Uterus (tissue), 2 donors: Measurements from ENCODE around the gene UNC45B.

ENCODE experiments used
- POLR2A ChIP-seq, 2 donors: fragments of 450-650 bp; IDR thresholded peaks; one replicate each; pipeline ENCODE4 v1.6.1; 2016; ENCODE audit warnings: antibody characterized with exemption in 2 of 2, mild to moderate bottlenecking in 1 of 2, moderate library complexity in 1 of 2
- TF ChIP-seq, protein P1 (sequence below), 4 experiments: fragments of 200-600 bp in 2 of 4; fragments of 450-650 bp in 2 of 4; sonication (generic) in 2 of 4; IDR thresholded peaks; one replicate each; pipeline ENCODE4 v1.5.1; 2016 to 2019; ENCODE audit warnings: antibody characterized with exemption in 4 of 4, mild to moderate bottlenecking in 2 of 4, moderate library complexity in 1 of 4

DNA sequence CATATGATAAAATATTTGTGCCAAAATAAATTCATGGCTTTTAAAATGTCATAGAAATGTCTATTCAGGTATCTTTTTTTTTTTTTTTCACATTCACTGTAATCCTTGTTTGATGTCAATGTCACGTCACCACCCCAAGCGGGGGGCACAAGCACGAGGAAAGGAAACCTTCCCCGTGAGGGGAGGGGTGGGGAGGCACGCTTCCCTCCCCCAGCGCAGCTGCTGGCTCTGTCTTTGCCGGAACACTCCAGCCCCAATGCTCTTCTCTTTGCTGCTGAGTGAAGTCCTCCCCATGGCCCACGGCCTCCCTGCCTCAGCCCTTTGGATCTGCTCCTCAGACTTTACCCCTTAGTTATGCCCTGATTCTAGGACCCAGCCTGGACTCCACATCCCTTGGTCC lies 45.1 kb downstream of the UNC45B start:
- TF ChIP-seq, protein P1, sequence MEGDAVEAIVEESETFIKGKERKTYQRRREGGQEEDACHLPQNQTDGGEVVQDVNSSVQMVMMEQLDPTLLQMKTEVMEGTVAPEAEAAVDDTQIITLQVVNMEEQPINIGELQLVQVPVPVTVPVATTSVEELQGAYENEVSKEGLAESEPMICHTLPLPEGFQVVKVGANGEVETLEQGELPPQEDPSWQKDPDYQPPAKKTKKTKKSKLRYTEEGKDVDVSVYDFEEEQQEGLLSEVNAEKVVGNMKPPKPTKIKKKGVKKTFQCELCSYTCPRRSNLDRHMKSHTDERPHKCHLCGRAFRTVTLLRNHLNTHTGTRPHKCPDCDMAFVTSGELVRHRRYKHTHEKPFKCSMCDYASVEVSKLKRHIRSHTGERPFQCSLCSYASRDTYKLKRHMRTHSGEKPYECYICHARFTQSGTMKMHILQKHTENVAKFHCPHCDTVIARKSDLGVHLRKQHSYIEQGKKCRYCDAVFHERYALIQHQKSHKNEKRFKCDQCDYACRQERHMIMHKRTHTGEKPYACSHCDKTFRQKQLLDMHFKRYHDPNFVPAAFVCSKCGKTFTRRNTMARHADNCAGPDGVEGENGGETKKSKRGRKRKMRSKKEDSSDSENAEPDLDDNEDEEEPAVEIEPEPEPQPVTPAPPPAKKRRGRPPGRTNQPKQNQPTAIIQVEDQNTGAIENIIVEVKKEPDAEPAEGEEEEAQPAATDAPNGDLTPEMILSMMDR (IDR thresholded peaks at IDR 0.05), result no peak
- TF ChIP-seq POLR2A (IDR thresholded peaks at IDR 0.05), result no peak
